ENCODE measurements around the gene TBX2.

The TBX2 gene

GRCh38 chr17:61387511-61388305, 11.9 kb upstream of the TBX2 start:
- DNase-seq (ENCODE audit: low read depth in 2 of 2) = no peak

- no peak for DNase-seq (ENCODE audit: low read depth in 2 of 2)
Observed at GRCh38 chr17:61388561-61389356, 10.9 kb upstream of the TBX2 start.

- DNase-seq (ENCODE audit: low read depth in 2 of 2) = no peak
Observed at GRCh38 chr17:61389670-61390478, 9.8 kb upstream of the TBX2 start.

GRCh38 chr17:61390479-61390791, 9.2 kb upstream of the TBX2 start:
- DNase-seq (ENCODE audit: low read depth in 2 of 2) = no peak

- no peak for DNase-seq (ENCODE audit: low read depth in 2 of 2)
Observed at GRCh38 chr17:61391595-61392291, 7.9 kb upstream of the TBX2 start.

GRCh38 chr17:61392679-61393078, 7.0 kb upstream of the TBX2 start:
- DNase-seq (ENCODE audit: low read depth in 2 of 2) = no peak

GRCh38 chr17:61393550-61393903, 6.1 kb upstream of the TBX2 start:
- no peak for DNase-seq (ENCODE audit: low read depth in 2 of 2)

- no peak for DNase-seq (ENCODE audit: low read depth in 2 of 2)
Observed at GRCh38 chr17:61393904-61394629, 5.6 kb upstream of the TBX2 start.

- no peak for DNase-seq (ENCODE audit: low read depth in 2 of 2)
Observed at GRCh38 chr17:61394630-61395408, 4.8 kb upstream of the TBX2 start.

GRCh38 chr17:61395409-61395982, 4.1 kb upstream of the TBX2 start:
- DNase-seq (ENCODE audit: low read depth in 2 of 2) = no peak

GRCh38 chr17:61395983-61396585, 3.6 kb upstream of the TBX2 start:
- no peak for DNase-seq (ENCODE audit: low read depth in 2 of 2)

GRCh38 chr17:61396586-61397085, 3.0 kb upstream of the TBX2 start:
- DNase-seq (ENCODE audit: low read depth in 2 of 2) = no peak

GRCh38 chr17:61397086-61397842, 2.4 kb upstream of the TBX2 start:
- DNase-seq (ENCODE audit: low read depth in 2 of 2) = no peak

GRCh38 chr17:61398721-61399130, 917 bp upstream of the TBX2 start:
- no peak for DNase-seq (ENCODE audit: low read depth in 2 of 2)

GRCh38 chr17:61400066-61400716, 548 bp downstream of the TBX2 start:
- no peak for DNase-seq (ENCODE audit: low read depth in 2 of 2)

GRCh38 chr17:61400717-61401388, 1.2 kb downstream of the TBX2 start:
- no peak for DNase-seq (ENCODE audit: low read depth in 2 of 2)

GRCh38 chr17:61401389-61402072, 1.9 kb downstream of the TBX2 start:
- DNase-seq (ENCODE audit: low read depth in 2 of 2) = no peak
